NK-92 (cell line): Measurements from ENCODE around the gene DDX42.

Experiments
- DNase-seq: peaks from one replicate; lab custom pipeline; 2025; ENCODE audit not compliant: unreplicated experiment; lab: John Stamatoyannopoulos, UW

DDX42 gene

GRCh38 chr17:63774141-63774968, at the start of gene DDX42:
Gene DDX42, plus strand, starts transcription at chr17:63774170. Its CDS starts 12,880 bp downstream, at chr17:63787050.
- peak; percentile 67 for DNase-seq

GRCh38 chr17:63735691-63736090, 38.3 kb upstream of the DDX42 start:
- no peak for DNase-seq

- no peak for DNase-seq
Measured at GRCh38 chr17:63740464-63741142, 33.4 kb upstream of the DDX42 start.

- DNase-seq = no peak
Measured at GRCh38 chr17:63741143-63741407, 32.9 kb upstream of the DDX42 start.

GRCh38 chr17:63741408-63742173, 32.4 kb upstream of the DDX42 start, which contains the start of gene STRADA:
Gene STRADA, minus strand, starts transcription at chr17:63741799. Its CDS starts 13,430 bp downstream, at chr17:63728369.
- DNase-seq = peak; percentile 86

GRCh38 chr17:63751806-63752205, 22.2 kb upstream of the DDX42 start:
- no peak for DNase-seq

- no peak for DNase-seq
Measured at GRCh38 chr17:63752707-63753106, 21.3 kb upstream of the DDX42 start.

GRCh38 chr17:63753215-63753614, 20.8 kb upstream of the DDX42 start:
- no peak for DNase-seq

- no peak for DNase-seq
Measured at GRCh38 chr17:63754046-63754445, 19.9 kb upstream of the DDX42 start.

- DNase-seq = no peak
Measured at GRCh38 chr17:63758428-63758827, 15.5 kb upstream of the DDX42 start.

- DNase-seq = no peak
Measured at GRCh38 chr17:63760771-63761539, 13.0 kb upstream of the DDX42 start.

GRCh38 chr17:63762161-63763078, 11.6 kb upstream of the DDX42 start:
- DNase-seq = no peak

GRCh38 chr17:63764716-63765115, 9.3 kb upstream of the DDX42 start:
- DNase-seq = no peak

- DNase-seq = no peak
Measured at GRCh38 chr17:63766754-63767153, 7.2 kb upstream of the DDX42 start.

- no peak for DNase-seq
Measured at GRCh38 chr17:63768433-63768832, 5.5 kb upstream of the DDX42 start.

GRCh38 chr17:63772801-63773271, 1.1 kb upstream of the DDX42 start:
- no peak for DNase-seq

- DNase-seq = peak; percentile 93
Measured at GRCh38 chr17:63773272-63774140, 464 bp upstream of the DDX42 start, which contains the start of gene CCDC47. Gene CCDC47, minus strand, starts transcription at chr17:63773597. Its CDS starts 7,422 bp downstream, at chr17:63766175.

GRCh38 chr17:63774969-63775265, 947 bp downstream of the DDX42 start:
- no peak for DNase-seq

GRCh38 chr17:63775420-63775819, 1.4 kb downstream of the DDX42 start:
- DNase-seq = no peak
